Measurements from ENCODE around the gene SUGCT.

Gene SUGCT

DNA sequence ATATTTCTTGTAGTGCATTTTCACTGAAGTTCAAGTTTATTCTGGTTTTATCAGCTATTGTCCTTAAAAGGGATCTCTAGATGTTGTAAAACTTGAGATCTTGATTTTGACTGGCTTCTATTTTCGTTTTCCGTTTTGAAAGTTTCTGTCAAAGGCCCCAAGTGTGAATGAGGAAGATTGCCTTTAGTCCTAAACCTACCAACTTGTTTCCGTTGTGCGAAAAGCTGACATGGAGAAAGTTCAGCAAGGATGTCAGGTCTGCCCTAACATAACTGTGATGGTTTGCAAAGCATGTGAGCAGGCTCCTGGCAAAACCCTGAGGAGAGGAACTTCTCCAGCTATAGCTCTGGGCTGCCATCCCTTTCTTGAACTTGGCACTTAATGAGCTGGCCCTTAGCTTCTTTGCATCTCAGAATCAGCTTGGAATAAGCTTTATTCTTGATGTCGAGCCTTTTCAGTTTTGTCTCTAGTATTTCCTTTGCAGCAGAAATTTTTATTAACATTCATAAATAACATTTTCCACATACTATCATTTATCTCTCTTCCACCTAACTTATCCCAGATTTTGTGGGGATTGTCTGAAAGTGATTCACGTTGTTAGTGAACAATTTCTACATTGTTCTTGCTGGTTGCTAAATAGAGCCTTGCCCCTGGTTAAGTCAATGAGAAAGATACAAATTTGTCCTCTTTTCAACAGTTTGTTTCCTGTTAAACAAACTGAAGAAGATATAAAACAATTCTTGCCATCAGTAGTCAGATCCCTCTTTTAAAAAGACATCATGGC, 559.4 kb downstream of the SUGCT start:
- Histone ChIP-seq H3K27me3 (ENCODE audit: control insufficient read depth, insufficient read depth, low read length) (no peaks in the 10 kb centered on the region), H3K36me3 (ENCODE audit: control insufficient read depth, insufficient read depth, low read length) (no peaks in the 10 kb centered on the region), H3K4me1 (ENCODE audit: control insufficient read depth, insufficient read depth, low read length) (no peaks in the 10 kb centered on the region), H3K9me3 (ENCODE audit: control insufficient read depth, insufficient read depth, low read length) (no peaks in the 10 kb centered on the region), H3K4me3 (ENCODE audit: low read depth, low read length) (no peak overlapping the region), H3K9ac (ENCODE audit: low read depth, low read length) (no peak overlapping the region)

DNA sequence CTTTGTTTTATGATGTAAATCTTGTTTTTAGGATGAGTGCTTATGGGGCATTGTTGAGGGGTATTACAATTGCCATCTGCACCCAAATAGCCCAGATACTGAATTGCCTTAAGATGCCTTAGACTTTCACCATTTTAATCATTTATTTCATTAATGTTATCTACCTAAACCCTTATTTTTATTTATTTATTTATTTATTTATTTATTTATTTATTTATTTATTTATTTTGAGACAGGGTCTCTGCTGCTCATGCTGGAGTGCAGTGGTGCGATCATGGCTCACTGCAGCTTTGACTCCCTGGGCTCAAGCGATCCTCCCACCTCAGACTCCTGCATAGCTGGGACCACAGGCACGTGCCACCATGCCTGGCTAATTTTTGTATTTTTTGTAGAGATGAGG, 560.2 kb downstream of the SUGCT start:
- Histone ChIP-seq H3K4me1 (ENCODE audit: control insufficient read depth, insufficient read depth, low read length) (no peaks in the 10 kb centered on the region), H3K36me3 (ENCODE audit: control insufficient read depth, insufficient read depth, low read length) (no peaks in the 10 kb centered on the region), H3K9me3 (ENCODE audit: control insufficient read depth, insufficient read depth, low read length) (no peaks in the 10 kb centered on the region), H3K9ac (ENCODE audit: low read depth, low read length) (no peak overlapping the region), H3K4me3 (ENCODE audit: low read depth, low read length) (no peak overlapping the region), H3K27me3 (ENCODE audit: control insufficient read depth, insufficient read depth, low read length) (no peaks in the 10 kb centered on the region)

DNA sequence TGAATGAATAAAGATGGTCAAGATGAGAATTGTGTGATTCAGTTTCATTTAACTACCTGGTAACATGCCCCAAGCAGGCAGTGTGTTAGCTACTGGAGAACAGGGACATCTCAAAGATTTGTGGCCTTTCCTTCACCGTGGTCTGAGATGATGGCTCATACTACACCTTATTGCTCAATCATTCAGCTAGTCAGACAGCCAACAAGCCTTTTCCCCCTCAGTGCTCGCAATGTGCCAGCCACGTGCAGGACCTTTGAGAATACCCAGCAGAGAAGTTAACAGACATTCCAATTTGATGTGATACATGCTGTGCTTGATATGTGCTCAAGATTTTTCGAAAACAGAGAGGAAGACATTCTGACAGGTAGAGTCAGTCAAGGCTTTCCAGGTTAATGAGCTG, 562.8 kb downstream of the SUGCT start:
- H3K9ac ChIP-seq (ENCODE audit: low read depth, low read length): no peak overlapping the region
- H3K27me3 ChIP-seq (ENCODE audit: control insufficient read depth, insufficient read depth, low read length): no peaks in the 10 kb centered on the region
- H3K9me3 ChIP-seq (ENCODE audit: control insufficient read depth, insufficient read depth, low read length): no peaks in the 10 kb centered on the region
- H3K4me1 ChIP-seq (ENCODE audit: control insufficient read depth, insufficient read depth, low read length): no peaks in the 10 kb centered on the region
- H3K36me3 ChIP-seq (ENCODE audit: control insufficient read depth, insufficient read depth, low read length): no peaks in the 10 kb centered on the region
- H3K4me3 ChIP-seq (ENCODE audit: low read depth, low read length): no peak overlapping the region

DNA sequence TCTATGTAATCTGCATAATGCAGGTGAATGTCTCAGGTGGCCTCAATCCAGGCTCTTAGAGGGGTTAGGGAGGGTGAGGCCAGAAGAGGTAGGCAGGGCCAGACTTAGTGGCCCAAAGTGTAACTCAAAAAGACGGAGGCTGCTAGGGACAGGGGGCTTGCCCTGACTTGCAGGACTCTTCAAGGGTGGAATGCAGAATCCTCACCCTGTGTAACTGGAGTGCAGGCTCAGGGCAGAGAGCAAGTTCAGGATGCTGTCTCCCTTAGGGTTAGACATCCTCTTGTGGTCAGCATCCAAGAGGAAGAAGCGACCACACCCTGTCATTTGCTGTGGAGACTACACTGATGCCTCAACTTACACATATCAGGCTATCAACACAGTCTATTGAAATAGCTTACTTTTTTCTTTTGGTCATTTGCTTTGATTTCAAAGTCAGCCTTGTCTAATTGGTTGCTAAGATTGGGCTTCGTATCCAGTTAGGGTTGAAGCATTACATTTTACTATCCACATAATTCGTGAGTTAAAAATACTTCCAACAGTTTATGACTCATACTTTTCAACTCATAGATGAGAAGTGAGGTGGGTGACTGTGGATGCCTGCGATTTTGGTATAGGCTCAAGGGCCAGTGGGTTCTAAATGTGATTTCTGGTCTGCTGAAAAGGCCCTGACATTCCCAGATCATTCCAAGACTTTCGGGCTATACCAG, 563.6 kb downstream of the SUGCT start:
- no peak overlapping the region for H3K4me3 ChIP-seq (ENCODE audit: low read depth, low read length)
- H3K9me3 ChIP-seq (ENCODE audit: control insufficient read depth, insufficient read depth, low read length): no peaks in the 10 kb centered on the region
- no peaks in the 10 kb centered on the region for H3K4me1 ChIP-seq (ENCODE audit: control insufficient read depth, insufficient read depth, low read length)
- no peak overlapping the region for H3K9ac ChIP-seq (ENCODE audit: low read depth, low read length)
- no peaks in the 10 kb centered on the region for H3K36me3 ChIP-seq (ENCODE audit: control insufficient read depth, insufficient read depth, low read length)
- H3K27me3 ChIP-seq (ENCODE audit: control insufficient read depth, insufficient read depth, low read length): no peaks in the 10 kb centered on the region

DNA sequence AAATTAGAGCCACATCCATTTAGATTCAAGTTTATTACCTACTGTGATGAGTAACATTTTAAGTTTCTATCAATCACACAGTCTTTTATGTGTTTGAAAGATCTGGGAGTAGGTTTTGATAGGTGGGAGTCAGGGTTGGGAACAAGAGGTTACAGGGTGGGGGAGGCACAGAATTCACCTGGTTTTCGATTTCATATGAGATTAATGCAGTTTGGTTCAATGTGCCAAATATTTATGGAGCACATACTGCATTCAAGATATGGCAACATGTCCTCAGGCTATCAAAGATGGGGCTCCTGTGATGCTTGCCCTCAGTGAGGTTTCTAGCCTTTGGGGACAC, 564.1 kb downstream of the SUGCT start:
- no peaks in the 10 kb centered on the region for H3K27me3 ChIP-seq (ENCODE audit: control insufficient read depth, insufficient read depth, low read length)
- no peak overlapping the region for H3K4me3 ChIP-seq (ENCODE audit: low read depth, low read length)
- no peaks in the 10 kb centered on the region for H3K36me3 ChIP-seq (ENCODE audit: control insufficient read depth, insufficient read depth, low read length)

DNA sequence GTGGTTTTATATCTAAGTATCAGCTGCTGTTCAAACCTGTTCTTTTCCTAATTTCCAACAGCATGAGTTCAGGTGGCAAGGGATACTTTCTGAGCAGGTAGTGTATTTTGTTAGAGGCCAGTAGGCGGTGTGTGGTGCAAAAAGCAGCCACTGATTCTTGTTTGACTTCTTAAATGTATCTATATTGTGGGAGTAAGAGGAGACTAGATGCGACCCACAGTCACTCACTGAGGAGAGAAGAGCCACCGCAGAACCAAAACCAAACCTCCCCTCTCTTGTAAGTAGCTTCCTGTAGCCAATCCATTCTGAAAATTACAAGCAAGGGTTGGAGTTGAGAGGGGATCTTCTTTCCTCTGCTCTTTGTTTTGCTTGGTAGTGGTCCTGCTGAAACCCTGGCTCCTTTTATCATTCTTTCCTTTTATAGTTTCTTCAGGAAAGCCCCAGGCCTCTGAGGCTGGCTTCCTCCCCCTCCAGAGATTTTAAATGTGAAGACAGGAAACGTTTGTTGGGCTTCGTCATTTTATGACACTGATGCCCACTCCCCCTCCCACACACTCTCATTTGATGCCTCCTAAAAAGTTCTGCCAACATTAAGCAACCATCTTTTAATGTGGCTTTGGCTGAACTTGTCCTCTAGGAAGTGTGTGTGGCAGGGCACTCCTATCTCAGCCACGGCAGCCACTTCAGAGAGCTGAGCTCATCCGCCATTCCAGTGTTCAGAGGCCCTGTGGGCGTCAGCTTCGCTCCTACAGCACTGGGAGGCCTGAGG, 566.0 kb downstream of the SUGCT start:
- Histone ChIP-seq H3K9ac (ENCODE audit: low read depth, low read length) (no peak overlapping the region), H3K4me3 (ENCODE audit: low read depth, low read length) (no peak overlapping the region), H3K9me3 (ENCODE audit: control insufficient read depth, insufficient read depth, low read length) (no peaks in the 10 kb centered on the region), H3K27me3 (ENCODE audit: control insufficient read depth, insufficient read depth, low read length) (no peaks in the 10 kb centered on the region), H3K4me1 (ENCODE audit: control insufficient read depth, insufficient read depth, low read length) (no peaks in the 10 kb centered on the region), H3K36me3 (ENCODE audit: control insufficient read depth, insufficient read depth, low read length) (no peaks in the 10 kb centered on the region)

More for the DNA sequence above, 564.1 kb downstream of the SUGCT start:
- no peaks in the 10 kb centered on the region for H3K9me3 ChIP-seq (ENCODE audit: control insufficient read depth, insufficient read depth, low read length)
- no peak overlapping the region for H3K9ac ChIP-seq (ENCODE audit: low read depth, low read length)
- no peaks in the 10 kb centered on the region for H3K4me1 ChIP-seq (ENCODE audit: control insufficient read depth, insufficient read depth, low read length)

DNA sequence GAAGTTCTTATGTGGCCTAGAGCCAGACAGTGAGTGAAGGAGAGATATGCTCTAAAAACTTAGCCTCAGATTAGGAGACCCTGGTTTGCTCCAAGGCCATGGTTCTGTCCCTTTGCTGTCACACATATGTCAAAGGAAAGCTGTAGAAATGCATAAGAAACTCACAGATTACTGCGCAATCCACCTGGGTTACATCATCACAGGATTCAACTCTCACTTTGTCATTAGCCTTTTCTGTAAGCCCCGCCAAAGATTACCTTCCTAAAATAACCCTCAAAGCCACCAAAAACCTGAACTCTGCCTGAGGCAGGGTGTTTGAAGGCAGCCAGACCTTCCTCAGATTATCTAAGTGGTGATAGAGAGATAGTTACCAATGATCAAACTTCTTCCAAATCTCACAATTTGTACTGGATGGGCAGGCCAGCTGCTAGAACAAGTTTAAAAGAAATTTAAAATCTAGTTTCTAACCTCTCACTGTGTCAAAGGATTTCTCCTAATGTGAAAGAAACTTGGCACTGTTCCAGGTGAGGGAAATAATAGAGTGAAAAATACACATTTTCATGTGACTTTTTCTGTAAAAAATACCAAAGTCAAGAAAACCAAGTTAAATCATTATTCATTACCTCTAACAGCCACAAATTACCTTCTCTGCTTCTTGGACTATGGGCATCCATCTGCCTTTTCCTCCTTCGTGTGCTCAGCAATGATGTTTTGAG, 567.2 kb downstream of the SUGCT start:
- Histone ChIP-seq H3K9me3 (ENCODE audit: control insufficient read depth, insufficient read depth, low read length) (no peaks in the 10 kb centered on the region), H3K9ac (ENCODE audit: low read depth, low read length) (no peak overlapping the region), H3K36me3 (ENCODE audit: control insufficient read depth, insufficient read depth, low read length) (no peaks in the 10 kb centered on the region), H3K4me1 (ENCODE audit: control insufficient read depth, insufficient read depth, low read length) (no peaks in the 10 kb centered on the region), H3K27me3 (ENCODE audit: control insufficient read depth, insufficient read depth, low read length) (no peaks in the 10 kb centered on the region), H3K4me3 (ENCODE audit: low read depth, low read length) (no peak overlapping the region)

DNA sequence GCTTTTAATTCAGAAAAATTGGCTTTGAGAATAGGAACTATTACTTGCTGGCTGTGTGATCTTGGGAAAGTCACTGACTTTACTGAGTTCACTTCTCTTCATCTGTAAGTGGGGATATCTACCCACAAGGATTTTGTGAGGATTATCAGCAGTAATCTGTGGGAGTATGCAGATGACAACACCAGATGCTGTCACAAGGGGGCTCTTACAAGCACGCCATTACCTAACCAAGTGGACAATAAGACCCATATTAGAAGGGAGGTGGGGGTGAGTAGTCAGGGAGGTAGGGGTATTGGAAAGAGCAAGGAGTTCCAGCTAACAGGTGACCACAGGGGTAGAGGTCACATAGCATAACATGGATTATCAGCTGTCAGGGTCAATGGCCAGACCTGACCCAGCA, 569.4 kb downstream of the SUGCT start:
- no peaks in the 10 kb centered on the region for H3K27me3 ChIP-seq (ENCODE audit: control insufficient read depth, insufficient read depth, low read length)
- no peaks in the 10 kb centered on the region for H3K36me3 ChIP-seq (ENCODE audit: control insufficient read depth, insufficient read depth, low read length)
- H3K4me3 ChIP-seq (ENCODE audit: low read depth, low read length): no peak overlapping the region
- H3K4me1 ChIP-seq (ENCODE audit: control insufficient read depth, insufficient read depth, low read length): no peaks in the 10 kb centered on the region
- H3K9me3 ChIP-seq (ENCODE audit: control insufficient read depth, insufficient read depth, low read length): no peaks in the 10 kb centered on the region
- H3K9ac ChIP-seq (ENCODE audit: low read depth, low read length): no peak overlapping the region

DNA sequence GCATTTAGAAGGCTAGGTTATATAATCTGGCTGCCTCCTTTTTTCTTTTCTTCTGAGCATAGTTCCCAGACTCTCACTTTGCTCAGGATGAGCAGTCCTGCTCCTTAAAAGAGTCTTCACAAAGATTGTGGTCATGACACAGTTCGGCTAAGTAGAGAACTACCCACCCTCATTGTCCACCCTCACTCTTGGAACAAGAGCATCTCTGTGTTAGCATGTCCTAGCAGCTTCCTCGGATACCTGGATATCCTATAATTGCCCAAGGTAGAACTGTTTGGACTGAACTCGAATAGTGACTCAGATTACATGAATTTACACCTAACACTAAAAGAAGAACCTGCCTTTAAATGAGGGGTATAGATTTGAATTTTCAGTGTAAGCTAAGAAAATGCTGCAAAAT, 572.0 kb downstream of the SUGCT start:
- no peaks in the 10 kb centered on the region for H3K4me1 ChIP-seq (ENCODE audit: control insufficient read depth, insufficient read depth, low read length)
- no peaks in the 10 kb centered on the region for H3K36me3 ChIP-seq (ENCODE audit: control insufficient read depth, insufficient read depth, low read length)
- no peaks in the 10 kb centered on the region for H3K27me3 ChIP-seq (ENCODE audit: control insufficient read depth, insufficient read depth, low read length)
- no peak overlapping the region for H3K4me3 ChIP-seq (ENCODE audit: low read depth, low read length)
- no peaks in the 10 kb centered on the region for H3K9me3 ChIP-seq (ENCODE audit: control insufficient read depth, insufficient read depth, low read length)
- no peak overlapping the region for H3K9ac ChIP-seq (ENCODE audit: low read depth, low read length)

DNA sequence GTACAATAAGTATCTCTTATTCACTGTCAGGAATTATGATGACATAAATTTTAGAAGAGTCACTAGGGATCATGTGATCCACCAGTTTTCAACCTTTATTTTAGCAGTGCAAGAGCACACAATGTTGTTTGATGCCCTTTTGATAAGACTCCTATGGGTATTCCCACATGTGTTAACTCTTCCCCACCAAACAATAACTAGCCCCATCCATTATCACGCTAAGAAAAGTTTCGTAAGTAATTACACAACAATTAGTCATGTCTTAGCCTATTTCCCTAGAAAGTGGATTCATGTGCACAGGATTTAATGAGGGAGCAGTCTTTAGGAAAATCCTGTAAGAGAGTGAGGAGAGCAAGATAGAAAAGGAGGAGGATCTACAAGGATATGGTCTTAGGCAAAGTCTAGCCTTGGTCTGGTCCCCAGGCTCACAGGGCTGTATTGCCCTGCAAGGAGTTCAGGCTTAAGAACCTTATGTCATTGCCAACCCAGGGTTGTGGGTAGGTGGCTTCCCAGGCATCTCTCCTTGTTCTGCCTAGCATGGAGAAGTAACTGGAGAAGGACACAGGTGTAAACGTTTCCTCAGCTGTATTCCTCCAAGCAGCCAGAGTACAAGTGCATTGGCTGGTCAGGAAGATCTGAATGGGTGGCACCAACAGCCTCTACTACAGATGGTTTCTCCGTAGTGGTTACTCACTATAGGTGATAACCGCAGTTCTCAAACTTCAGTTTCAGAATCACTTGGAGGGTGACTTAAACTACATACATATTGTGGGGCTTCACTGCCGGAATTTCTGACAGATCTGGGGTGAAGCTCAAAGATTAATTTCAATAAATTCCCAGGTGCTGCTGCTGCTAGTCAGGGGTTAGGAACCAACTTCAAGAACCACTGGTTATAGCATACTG, 574.5 kb downstream of the SUGCT start:
- no peak overlapping the region for H3K4me3 ChIP-seq (ENCODE audit: low read depth, low read length)
- no peaks in the 10 kb centered on the region for H3K36me3 ChIP-seq (ENCODE audit: control insufficient read depth, insufficient read depth, low read length)
- H3K4me1 ChIP-seq (ENCODE audit: control insufficient read depth, insufficient read depth, low read length): no peaks in the 10 kb centered on the region
- no peaks in the 10 kb centered on the region for H3K9me3 ChIP-seq (ENCODE audit: control insufficient read depth, insufficient read depth, low read length)
- no peak overlapping the region for H3K9ac ChIP-seq (ENCODE audit: low read depth, low read length)
- no peaks in the 10 kb centered on the region for H3K27me3 ChIP-seq (ENCODE audit: control insufficient read depth, insufficient read depth, low read length)

DNA sequence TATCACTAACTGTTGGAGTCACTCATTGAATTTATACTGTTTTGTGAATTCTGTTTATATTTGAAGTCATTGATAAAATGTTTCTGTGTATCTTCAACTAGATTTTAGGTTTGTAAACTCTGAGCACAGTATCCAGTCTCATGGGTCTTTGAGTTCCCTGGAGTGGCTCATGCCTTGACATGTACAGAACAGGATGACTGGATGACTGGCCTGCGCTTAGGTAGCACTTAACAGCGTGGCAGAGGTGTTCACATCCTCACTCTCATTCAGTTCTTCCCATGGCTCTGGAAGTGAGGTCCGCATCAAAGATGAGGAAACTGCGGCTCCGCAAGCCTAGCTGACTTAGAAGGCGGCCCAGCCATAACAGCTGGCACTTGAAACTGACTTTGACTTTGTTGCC, 576.9 kb downstream of the SUGCT start:
- no peaks in the 10 kb centered on the region for H3K9me3 ChIP-seq (ENCODE audit: control insufficient read depth, insufficient read depth, low read length)
- H3K9ac ChIP-seq (ENCODE audit: low read depth, low read length): no peak overlapping the region
- H3K4me3 ChIP-seq (ENCODE audit: low read depth, low read length): no peak overlapping the region
- peaks cover 2% of the 10 kb centered on the region for H3K4me1 ChIP-seq (ENCODE audit: control insufficient read depth, insufficient read depth, low read length)
- no peaks in the 10 kb centered on the region for H3K27me3 ChIP-seq (ENCODE audit: control insufficient read depth, insufficient read depth, low read length)
- H3K36me3 ChIP-seq (ENCODE audit: control insufficient read depth, insufficient read depth, low read length): no peaks in the 10 kb centered on the region

All from iPS-15b (cell line).